C4-2B (cell line): Measurements from ENCODE around the gene SNX15.

Experiments used
- ZFX ChIP-seq: fragments of 450-650 bp; IDR thresholded peaks from 2 replicates; pipeline ENCODE4 v1.6.1; 2017
- TF ChIP-seq, protein P1 (sequence below): fragments of 450-650 bp; conservative IDR thresholded peaks from 2 replicates; pipeline ENCODE4 v1.5.1; 2017; ENCODE audit warnings: mild to moderate bottlenecking

DNA sequence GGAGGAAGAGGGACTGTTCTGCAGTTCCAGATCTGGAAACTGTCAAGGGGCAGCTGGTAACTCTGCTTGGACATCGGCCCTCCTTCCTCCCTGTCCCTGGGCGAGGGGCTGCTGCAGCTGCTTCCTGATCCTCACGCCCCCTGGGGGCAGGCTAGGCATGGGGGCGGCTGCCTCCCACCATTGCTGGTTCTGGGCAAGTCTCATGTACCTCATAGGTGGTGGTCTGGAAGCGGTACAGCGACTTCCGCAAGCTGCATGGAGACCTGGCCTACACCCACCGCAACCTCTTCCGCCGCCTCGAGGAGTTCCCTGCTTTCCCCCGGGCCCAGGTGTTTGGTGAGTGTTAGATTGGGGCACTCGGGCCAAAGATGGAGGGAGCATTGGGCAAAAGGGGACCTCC, 5.0 kb downstream of the SNX15 start:
- TF ChIP-seq, protein P1, sequence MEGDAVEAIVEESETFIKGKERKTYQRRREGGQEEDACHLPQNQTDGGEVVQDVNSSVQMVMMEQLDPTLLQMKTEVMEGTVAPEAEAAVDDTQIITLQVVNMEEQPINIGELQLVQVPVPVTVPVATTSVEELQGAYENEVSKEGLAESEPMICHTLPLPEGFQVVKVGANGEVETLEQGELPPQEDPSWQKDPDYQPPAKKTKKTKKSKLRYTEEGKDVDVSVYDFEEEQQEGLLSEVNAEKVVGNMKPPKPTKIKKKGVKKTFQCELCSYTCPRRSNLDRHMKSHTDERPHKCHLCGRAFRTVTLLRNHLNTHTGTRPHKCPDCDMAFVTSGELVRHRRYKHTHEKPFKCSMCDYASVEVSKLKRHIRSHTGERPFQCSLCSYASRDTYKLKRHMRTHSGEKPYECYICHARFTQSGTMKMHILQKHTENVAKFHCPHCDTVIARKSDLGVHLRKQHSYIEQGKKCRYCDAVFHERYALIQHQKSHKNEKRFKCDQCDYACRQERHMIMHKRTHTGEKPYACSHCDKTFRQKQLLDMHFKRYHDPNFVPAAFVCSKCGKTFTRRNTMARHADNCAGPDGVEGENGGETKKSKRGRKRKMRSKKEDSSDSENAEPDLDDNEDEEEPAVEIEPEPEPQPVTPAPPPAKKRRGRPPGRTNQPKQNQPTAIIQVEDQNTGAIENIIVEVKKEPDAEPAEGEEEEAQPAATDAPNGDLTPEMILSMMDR, result no peak
- no peak for TF ChIP-seq ZFX
